Activated CD8-positive, alpha-beta memory T cell treated with anti-CD3 and anti-CD28 coated beads for 4 hours (primary cell): ENCODE data around the gene C13orf42.

Experiments
- DNase-seq, 2 donors: peaks; one replicate each; pipeline ENCODE4 v3.0.0-alpha.2; 2020; ENCODE audit warnings: low read depth in 2 of 2

C13orf42 gene

GRCh38 chr13:51065372-51066090 is 45.5 kb downstream of the C13orf42 start:
- DNase-seq, result no peak

GRCh38 chr13:51064753-51065152 is 46.3 kb downstream of the C13orf42 start:
- no peak for DNase-seq

GRCh38 chr13:51063909-51064308 is 47.2 kb downstream of the C13orf42 start:
- DNase-seq, result no peak

GRCh38 chr13:51058461-51059167 is 52.5 kb downstream of the C13orf42 start:
- no peak for DNase-seq

GRCh38 chr13:51057906-51058305 is 53.2 kb downstream of the C13orf42 start:
- DNase-seq, result no peak

- no peak for DNase-seq
Measured at GRCh38 chr13:51057001-51057400, 54.1 kb downstream of the C13orf42 start.

GRCh38 chr13:51052581-51052980 is 58.5 kb downstream of the C13orf42 start:
- no peak for DNase-seq

GRCh38 chr13:51050021-51050830 is 60.8 kb downstream of the C13orf42 start:
- no peak for DNase-seq

- no peak for DNase-seq
Measured at GRCh38 chr13:51048616-51049015, 62.5 kb downstream of the C13orf42 start.

GRCh38 chr13:51048166-51048461 is 63.0 kb downstream of the C13orf42 start:
- no peak for DNase-seq

GRCh38 chr13:51047434-51048165 is 63.5 kb downstream of the C13orf42 start:
- no peak for DNase-seq

GRCh38 chr13:51045451-51045850 is 65.6 kb downstream of the C13orf42 start:
- DNase-seq, result no peak

GRCh38 chr13:51044023-51044665 is 66.9 kb downstream of the C13orf42 start:
- no peak for DNase-seq

- no peak for DNase-seq
Measured at GRCh38 chr13:51043310-51043709, 67.8 kb downstream of the C13orf42 start.

- DNase-seq, result no peak
Measured at GRCh38 chr13:51041710-51042109, 69.4 kb downstream of the C13orf42 start.

GRCh38 chr13:51041126-51041525 is 69.9 kb downstream of the C13orf42 start:
- DNase-seq, result no peak

- no peak for DNase-seq
Measured at GRCh38 chr13:51040431-51040830, 70.6 kb downstream of the C13orf42 start.

GRCh38 chr13:51036418-51036817 is 74.7 kb downstream of the C13orf42 start:
- DNase-seq, result no peak

- DNase-seq, result no peak
Measured at GRCh38 chr13:51035978-51036377, 75.1 kb downstream of the C13orf42 start.

- DNase-seq, result no peak
Measured at GRCh38 chr13:51035469-51035868, 75.6 kb downstream of the C13orf42 start.

GRCh38 chr13:51034906-51035305 is 76.2 kb downstream of the C13orf42 start:
- no peak for DNase-seq
